ENCODE measurements around the gene TMIGD3.

TMIGD3 gene

GRCh38 chr1:111507411-111508201 is 4.2 kb upstream of the TMIGD3 start:
- peak; percentile 89 for DNase-seq (ENCODE audit: low read depth, low spot score)

- DNase-seq (ENCODE audit: low read depth, low spot score) = no peak
Observed at GRCh38 chr1:111506561-111506960, 3.1 kb upstream of the TMIGD3 start.

- no peak for DNase-seq (ENCODE audit: low read depth, low spot score)
Observed at GRCh38 chr1:111505641-111506119, 2.2 kb upstream of the TMIGD3 start.

DNA sequence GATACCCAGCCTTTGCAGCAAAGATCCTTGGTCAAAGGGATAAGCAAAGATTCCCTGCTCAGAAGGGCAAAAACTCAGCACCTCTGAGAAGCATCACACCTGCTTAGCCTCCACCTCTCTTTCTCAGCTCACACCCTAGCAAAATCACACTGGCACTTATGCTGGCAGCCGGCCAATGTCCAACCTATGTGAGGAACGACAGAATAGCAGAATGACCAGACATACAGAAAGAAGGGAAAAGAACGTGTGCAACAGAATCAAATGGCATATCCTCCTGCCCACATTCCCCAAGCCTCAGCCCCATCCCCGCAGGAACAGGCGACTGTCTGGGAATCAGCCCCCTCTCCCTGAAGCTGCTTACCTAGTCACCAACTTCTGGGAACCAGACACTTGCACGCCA is 664 bp upstream of the TMIGD3 start:
- DNase-seq (ENCODE audit: low read depth, low spot score) = no peak

DNA sequence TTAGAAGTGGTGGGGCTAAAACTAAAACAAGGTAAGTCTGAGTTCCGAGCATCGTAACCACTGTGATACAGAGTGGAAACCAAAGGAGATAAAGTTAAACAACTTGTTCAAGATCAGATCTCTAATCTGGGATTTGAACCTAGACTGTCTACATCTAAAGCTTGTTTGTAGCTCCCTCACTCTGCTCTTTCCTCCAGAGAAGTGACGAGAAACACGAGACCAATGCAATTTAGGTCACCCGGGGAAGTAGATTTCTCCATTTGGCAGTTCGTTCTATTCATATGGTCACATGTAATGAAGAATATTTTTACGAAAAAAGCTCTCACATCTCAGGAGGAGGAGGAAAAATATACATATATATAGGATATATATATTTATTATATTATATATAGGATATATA is 1.8 kb downstream of the TMIGD3 start:
- no peak for DNase-seq (ENCODE audit: low read depth, low spot score)

GRCh38 chr1:111499026-111499785 is 4.2 kb downstream of the TMIGD3 start:
- no peak for DNase-seq (ENCODE audit: low read depth, low spot score)

- no peak for DNase-seq (ENCODE audit: low read depth, low spot score)
Observed at GRCh38 chr1:111497592-111497991, 5.8 kb downstream of the TMIGD3 start.

GRCh38 chr1:111496398-111496797 is 7.0 kb downstream of the TMIGD3 start:
- no peak for DNase-seq (ENCODE audit: low read depth, low spot score)

DNA sequence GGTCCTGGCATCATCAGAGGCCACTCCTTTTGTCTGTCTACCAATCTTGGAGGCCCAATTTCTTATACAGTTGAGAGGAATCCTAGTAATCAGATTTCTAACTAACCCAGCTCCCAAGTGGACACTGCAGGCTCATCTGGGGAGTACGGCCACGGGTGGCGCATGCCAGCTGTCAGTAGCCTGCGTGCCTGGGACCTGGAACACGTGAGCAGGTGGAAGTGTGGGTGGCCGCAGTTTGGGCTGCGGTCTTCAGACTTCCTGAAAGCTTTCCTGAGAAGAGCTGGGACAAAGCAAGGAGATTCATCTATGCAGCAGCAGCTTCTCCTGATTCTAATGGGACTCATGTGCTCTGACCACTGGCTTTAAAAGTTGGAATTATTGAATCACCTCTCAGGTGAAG is 12.4 kb downstream of the TMIGD3 start:
- no peak for DNase-seq (ENCODE audit: low read depth, low spot score)

DNA sequence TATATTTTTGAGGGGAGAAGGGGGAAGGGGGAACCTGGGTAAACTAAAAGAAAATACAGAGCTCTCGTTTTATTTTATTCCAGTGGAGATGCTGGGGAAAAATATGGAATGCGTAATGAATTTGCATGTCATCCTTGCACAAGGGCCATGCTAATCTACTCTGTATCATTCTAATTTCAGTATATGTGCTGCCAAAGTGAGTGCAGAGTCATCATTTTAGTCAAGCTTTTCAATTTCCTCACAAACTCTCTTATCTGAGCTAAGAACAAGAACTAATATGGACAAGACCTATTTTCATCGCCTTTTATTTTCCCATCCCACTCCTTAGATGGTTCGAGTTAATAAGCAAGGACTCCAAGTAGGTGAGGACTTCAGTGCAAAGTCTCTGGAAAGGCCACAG is 13.2 kb downstream of the TMIGD3 start:
- no peak for DNase-seq (ENCODE audit: low read depth, low spot score)

DNA sequence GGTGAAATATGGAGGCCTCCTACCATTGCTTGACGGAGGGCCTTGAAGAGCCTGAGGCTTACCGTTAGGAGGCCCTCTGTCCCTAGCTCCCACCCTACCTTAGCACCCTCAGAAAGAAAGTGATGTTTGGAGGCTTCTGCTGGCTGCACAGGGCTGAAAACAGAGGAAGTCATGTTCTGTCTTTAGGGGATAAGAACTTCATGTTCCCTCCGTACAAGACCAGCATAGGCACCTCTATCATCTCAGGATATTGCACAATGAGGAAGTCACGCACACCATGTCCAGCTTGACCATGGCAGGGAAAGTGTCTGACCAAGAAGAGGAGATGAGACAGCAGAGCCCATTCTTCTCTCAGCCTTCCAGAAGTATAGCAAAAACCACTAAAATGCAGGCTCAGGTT is 13.8 kb downstream of the TMIGD3 start:
- DNase-seq (ENCODE audit: low read depth, low spot score) = no peak

DNA sequence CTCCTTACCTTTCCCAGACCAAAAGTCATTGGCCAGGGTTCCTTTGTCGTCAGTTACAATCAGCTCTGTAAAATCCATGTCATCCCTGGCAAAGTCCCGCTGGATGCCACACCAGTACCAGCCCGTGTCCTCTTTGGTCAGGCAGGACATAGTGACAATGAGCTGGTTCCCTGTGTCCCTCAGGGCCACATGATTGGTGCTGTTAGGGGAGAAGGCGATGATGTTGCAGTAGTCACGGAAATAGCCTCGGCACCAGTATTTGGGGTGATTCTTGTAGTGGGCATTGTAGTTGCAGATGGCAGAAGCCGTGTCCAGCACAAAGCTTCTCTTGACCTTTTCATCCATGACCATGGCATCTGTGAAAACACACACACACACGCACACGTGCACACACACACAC is 14.8 kb downstream of the TMIGD3 start:
- DNase-seq (ENCODE audit: low read depth, low spot score) = no peak

DNA sequence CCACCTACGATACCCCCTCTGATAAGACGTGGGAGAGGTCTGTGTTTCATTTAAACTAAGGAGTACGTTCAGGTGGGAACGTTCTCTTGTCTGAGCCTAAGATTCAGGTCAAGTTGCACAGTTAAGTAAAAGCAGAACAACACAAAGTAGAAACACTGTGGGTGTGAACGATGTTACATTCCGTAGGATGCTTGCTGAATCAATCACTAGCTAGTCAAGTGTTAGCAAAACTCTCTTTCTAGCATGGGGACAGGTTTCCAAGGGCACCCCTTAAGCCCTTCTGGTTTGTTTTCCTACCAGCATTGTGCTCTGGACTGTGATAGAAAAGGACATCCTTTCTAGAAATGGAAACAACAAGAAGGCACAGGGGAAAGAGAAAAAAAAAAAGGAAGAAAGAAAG is 16.3 kb downstream of the TMIGD3 start:
- no peak for DNase-seq (ENCODE audit: low read depth, low spot score)

- no peak for DNase-seq (ENCODE audit: low read depth, low spot score)
Observed at GRCh38 chr1:111486431-111486830, 17.0 kb downstream of the TMIGD3 start.

GRCh38 chr1:111484391-111485026 is 18.9 kb downstream of the TMIGD3 start:
- DNase-seq (ENCODE audit: low read depth, low spot score) = no peak

GRCh38 chr1:111483876-111484275 is 19.6 kb downstream of the TMIGD3 start:
- DNase-seq (ENCODE audit: low read depth, low spot score) = no peak

DNA sequence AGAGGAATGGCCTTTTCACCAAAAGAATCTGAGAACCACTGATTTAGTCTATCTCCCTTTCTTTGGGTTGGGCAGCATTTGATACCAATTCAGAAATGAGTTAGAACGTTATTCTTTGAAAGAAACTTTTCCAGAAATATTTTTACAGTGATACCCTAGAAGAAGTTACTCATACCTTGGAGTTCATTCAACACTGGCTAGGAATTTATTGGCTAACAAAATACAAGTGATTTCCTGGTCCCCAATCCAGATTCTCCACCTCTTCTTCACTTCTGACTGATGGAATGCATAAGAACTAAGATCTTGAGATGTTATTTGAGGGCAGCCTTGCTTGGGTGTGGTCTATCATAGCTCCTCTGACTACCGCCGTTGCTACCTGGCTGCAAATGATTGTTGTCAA is 20.3 kb downstream of the TMIGD3 start:
- DNase-seq (ENCODE audit: low read depth, low spot score) = no peak

DNA sequence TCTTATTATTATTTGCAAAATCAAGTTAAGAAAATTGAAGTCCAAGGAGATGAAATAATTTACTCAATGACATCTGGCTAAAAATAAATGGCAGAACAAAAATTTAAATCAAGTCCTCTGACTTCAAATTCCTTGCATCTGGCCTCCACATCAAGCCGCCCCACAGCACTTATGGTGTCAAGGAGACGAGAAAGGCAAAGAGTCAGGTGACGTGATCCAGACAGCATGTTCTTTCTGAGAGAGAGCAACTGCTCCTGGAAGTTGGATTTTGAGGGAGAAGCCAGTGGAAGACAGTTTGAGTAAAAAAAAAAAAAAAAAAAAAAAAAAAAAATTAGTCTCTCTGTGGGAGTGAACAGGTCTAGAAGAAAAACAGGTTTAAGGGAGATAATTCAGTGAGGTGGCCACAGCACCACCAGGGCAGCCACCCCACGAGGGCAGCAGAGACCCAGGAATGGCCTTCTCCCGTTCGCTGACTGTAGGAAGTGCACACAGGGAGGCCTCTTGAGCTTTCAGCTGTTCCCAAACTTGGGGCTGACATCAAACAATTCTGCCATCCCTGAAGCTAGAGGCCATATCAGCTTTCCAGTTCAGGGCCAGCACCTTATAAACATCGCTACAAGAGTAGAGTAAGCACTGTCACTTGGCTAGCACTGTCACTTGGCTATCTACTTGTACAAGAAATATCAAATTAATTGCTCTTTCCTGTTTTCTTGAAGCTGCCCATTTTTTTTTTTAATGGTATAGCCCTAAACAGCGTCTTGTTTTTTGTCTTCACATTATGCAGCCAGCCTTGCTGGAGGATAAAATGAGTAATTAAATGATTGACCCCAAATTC is 21.8 kb downstream of the TMIGD3 start:
- DNase-seq (ENCODE audit: low read depth, low spot score) = peak; percentile 87

DNA sequence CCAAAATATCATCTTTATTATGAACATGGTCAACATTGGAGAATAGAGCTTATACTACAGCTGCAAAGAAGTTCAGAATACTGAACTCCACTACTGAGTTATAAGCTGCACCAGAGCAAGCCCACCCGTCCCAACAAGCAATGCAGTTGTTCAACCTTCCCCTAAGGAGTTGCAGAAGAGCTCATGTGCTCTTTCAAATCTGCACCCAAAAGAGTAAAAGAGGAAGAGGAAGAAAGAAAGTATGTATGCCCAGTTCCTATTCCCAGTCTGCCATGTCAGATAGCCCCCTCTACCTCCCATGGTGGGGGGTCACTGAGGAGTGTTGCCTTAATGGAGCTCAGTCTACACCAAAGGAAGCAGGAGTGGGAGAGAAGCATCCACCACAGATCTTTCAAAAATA is 22.8 kb downstream of the TMIGD3 start:
- no peak for DNase-seq (ENCODE audit: low read depth, low spot score)

- no peak for DNase-seq (ENCODE audit: low read depth, low spot score)
Observed at GRCh38 chr1:111476761-111477309, 26.6 kb downstream of the TMIGD3 start.

GRCh38 chr1:111476214-111476613 is 27.2 kb downstream of the TMIGD3 start:
- no peak for DNase-seq (ENCODE audit: low read depth, low spot score)

Data from ELF-1 (cell line).